Loucy (cell line): Measurements from ENCODE around the gene PTPRT.

Experiments used
- EZH2phosphoT487 ChIP-seq: fragments of 200-600 bp; IDR thresholded peaks from 2 replicates; pipeline ENCODE4 v1.6.1; 2018; ENCODE audit warnings: antibody characterized with exemption, mild to moderate bottlenecking, moderate library complexity, borderline replicate concordance
- TF ChIP-seq, protein P1 (sequence below): fragments of 200-600 bp; sonication (generic); conservative IDR thresholded peaks from 2 replicates; pipeline ENCODE4 v1.5.1; 2014; ENCODE audit warnings: mild to moderate bottlenecking, antibody characterized with exemption, low read length

DNA sequence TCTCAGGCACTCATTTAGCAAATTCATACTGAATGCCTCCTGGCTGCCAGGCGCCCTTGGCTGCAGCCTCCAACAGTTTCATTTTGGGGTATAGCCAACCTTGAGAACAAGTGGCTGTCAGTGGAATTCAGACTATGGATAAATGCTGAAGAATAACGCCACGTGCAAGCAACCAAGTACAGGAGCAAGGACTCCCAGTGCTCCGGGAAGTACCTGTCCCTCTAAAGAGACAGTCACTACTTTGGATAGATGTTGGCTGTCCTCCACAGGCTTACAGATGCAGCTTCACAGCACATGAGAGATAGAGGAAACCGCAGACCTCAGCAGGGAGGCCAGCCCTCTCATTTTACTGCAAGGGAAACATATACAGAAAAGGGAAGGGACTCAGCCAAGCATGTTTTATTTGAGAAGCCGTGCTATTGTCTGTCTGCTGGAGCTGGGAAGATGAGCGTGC lies 658.2 kb downstream of the PTPRT start:
- TF ChIP-seq, protein P1, sequence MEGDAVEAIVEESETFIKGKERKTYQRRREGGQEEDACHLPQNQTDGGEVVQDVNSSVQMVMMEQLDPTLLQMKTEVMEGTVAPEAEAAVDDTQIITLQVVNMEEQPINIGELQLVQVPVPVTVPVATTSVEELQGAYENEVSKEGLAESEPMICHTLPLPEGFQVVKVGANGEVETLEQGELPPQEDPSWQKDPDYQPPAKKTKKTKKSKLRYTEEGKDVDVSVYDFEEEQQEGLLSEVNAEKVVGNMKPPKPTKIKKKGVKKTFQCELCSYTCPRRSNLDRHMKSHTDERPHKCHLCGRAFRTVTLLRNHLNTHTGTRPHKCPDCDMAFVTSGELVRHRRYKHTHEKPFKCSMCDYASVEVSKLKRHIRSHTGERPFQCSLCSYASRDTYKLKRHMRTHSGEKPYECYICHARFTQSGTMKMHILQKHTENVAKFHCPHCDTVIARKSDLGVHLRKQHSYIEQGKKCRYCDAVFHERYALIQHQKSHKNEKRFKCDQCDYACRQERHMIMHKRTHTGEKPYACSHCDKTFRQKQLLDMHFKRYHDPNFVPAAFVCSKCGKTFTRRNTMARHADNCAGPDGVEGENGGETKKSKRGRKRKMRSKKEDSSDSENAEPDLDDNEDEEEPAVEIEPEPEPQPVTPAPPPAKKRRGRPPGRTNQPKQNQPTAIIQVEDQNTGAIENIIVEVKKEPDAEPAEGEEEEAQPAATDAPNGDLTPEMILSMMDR: no peak
- no peak for TF ChIP-seq EZH2phosphoT487
